GM23338 (cell line): ENCODE results near the gene EGFL8. TPM values are rescaled to one million over a fixed set of nuclear protein-coding genes. Genes with fewer than 3 reads are reported as not detected.

Source experiments
- ATAC-seq: fragments of 200-7000 bp; cut with Tn5 transposase; 3 replicates; pipeline ENCODE4 v1.9.1; 2020
- DNase-seq: peaks from one replicate; pipeline ENCODE4 v3.0.0-alpha.2; 2015; ENCODE audit warnings: low spot score
- H2AFZ ChIP-seq: fragments of 200-600 bp; sonication (generic); 2 replicates; pipeline ENCODE4 v1.8.0; 2016; ENCODE audit warnings: antibody characterized with exemption, mild to moderate bottlenecking, moderate library complexity
- H3F3A ChIP-seq: fragments of 200-600 bp; sonication (generic); replicated peaks from 2 replicates; pipeline ENCODE4 v1.8.0; 2017; ENCODE audit warnings: antibody characterized with exemption, mixed run types, low read depth
- H3K27ac ChIP-seq: fragments of 200-600 bp; sonication (generic); 2 replicates; pipeline ENCODE4 v1.6.1; 2016; ENCODE audit warnings: low read depth
- H3K27me3 ChIP-seq: fragments of 200-600 bp; sonication (generic); 2 replicates; pipeline ENCODE4 v1.8.0; 2016; ENCODE audit warnings: mild to moderate bottlenecking, mixed run types, moderate library complexity; ENCODE audit not compliant: insufficient read depth
- H3K36me3 ChIP-seq: fragments of 200-600 bp; sonication (generic); 2 replicates; pipeline ENCODE4 v1.8.0; 2016; ENCODE audit warnings: mild to moderate bottlenecking; ENCODE audit not compliant: insufficient read depth
- H3K4me1 ChIP-seq: fragments of 200-600 bp; sonication (generic); 2 replicates; pipeline ENCODE4 v1.8.0; 2016; ENCODE audit warnings: mild to moderate bottlenecking, moderate library complexity; ENCODE audit not compliant: insufficient read depth
- H3K4me2 ChIP-seq: fragments of 200-600 bp; sonication (generic); 2 replicates; pipeline ENCODE4 v1.7.1; 2017; ENCODE audit warnings: mixed run types
- H3K4me3 ChIP-seq: fragments of 200-600 bp; sonication (generic); 2 replicates; pipeline ENCODE4 v1.6.1; 2016; ENCODE audit warnings: mixed run types
- H3K79me2 ChIP-seq: fragments of 200-600 bp; sonication (generic); replicated peaks from 2 replicates; pipeline ENCODE4 v1.8.0; 2017; ENCODE audit warnings: mild to moderate bottlenecking; ENCODE audit not compliant: insufficient read depth
- H3K9me2 ChIP-seq: fragments of 200-600 bp; sonication (generic); 2 replicates; pipeline ENCODE4 v1.8.0; 2017; ENCODE audit not compliant: insufficient read depth
- H4K20me1 ChIP-seq: fragments of 200-600 bp; sonication (generic); replicated peaks from 2 replicates; pipeline ENCODE4 v1.8.0; 2017; ENCODE audit warnings: mild to moderate bottlenecking; ENCODE audit not compliant: insufficient read depth
- H3K27ac Mint-ChIP-seq: 2 replicates; pipeline ENCODE4 v1.8.0; 2020; ENCODE audit warnings: inconsistent platforms, mild to moderate bottlenecking, moderate library complexity, mixed read lengths
- H3K27me3 Mint-ChIP-seq: 3 replicates; pipeline ENCODE4 v1.8.0; 2022; ENCODE audit warnings: low read depth, mild to moderate bottlenecking, moderate library complexity, mixed read lengths, inconsistent platforms; ENCODE audit not compliant: insufficient read depth, poor library complexity
- H3K36me3 Mint-ChIP-seq: 3 replicates; pipeline ENCODE4 v1.8.0; 2021; ENCODE audit warnings: low read depth, mild to moderate bottlenecking, inconsistent platforms, moderate library complexity, mixed read lengths
- H3K4me1 Mint-ChIP-seq: 3 replicates; pipeline ENCODE4 v1.8.0; 2020; ENCODE audit warnings: mild to moderate bottlenecking, inconsistent platforms, mixed read lengths
- H3K4me3 Mint-ChIP-seq: 3 replicates; pipeline ENCODE4 v1.8.0; 2021; ENCODE audit warnings: moderate library complexity, mild to moderate bottlenecking, inconsistent platforms, mixed read lengths
- H3K9me3 Mint-ChIP-seq: 3 replicates; pipeline ENCODE4 v1.8.0; 2020; ENCODE audit warnings: moderate library complexity, mild to moderate bottlenecking, inconsistent platforms, mixed read lengths
- CTCF ChIP-seq, 2 experiments: fragments of 200-600 bp in 1 of 2; sonication (generic) in 1 of 2; conservative IDR thresholded peaks; 2 replicates each; pipeline versions ENCODE4 v1.5.1 to v1.6.1; 2016 to 2017; ENCODE audit warnings: antibody characterized with exemption in 2 of 2, low read depth in 2 of 2, mild to moderate bottlenecking in 2 of 2, moderate library complexity in 1 of 2
- ETS1 ChIP-seq: IDR thresholded peaks from 2 replicates; pipeline ENCODE4 v1.6.1; 2016; ENCODE audit warnings: antibody characterized with exemption
- EZH2 ChIP-seq: fragments of 200-600 bp; sonication (generic); IDR thresholded peaks from one replicate; pipeline ENCODE4 v1.8.0; 2017; ENCODE audit warnings: antibody characterized with exemption, mild to moderate bottlenecking, low read depth; ENCODE audit not compliant: unreplicated experiment
- EZH2phosphoT487 ChIP-seq: fragments of 200-600 bp; sonication (generic); IDR thresholded peaks from one replicate; pipeline ENCODE4 v1.8.1; 2018; ENCODE audit warnings: antibody characterized with exemption; ENCODE audit not compliant: unreplicated experiment
- JUNB ChIP-seq: IDR thresholded peaks from one replicate; pipeline ENCODE4 v1.6.1; 2016; ENCODE audit warnings: antibody characterized with exemption; ENCODE audit not compliant: unreplicated experiment
- ZNF331 ChIP-seq: fragments of 250-450 bp; sonication (Bioruptor Pico); IDR thresholded peaks from 2 replicates; pipeline ENCODE4 v1.5.0; 2020; ENCODE audit warnings: low read depth, mild to moderate bottlenecking, moderate library complexity
- polyA plus RNA-seq: library from polyadenylated mRNA; unstranded; fragments of >200 nt; fragmentation: Nextera tagmentation; extraction: Ambion mirVana; gene quantifications from 2 replicates; pipeline ENCODE4 v1.2.1, GENCODE V29; 2016
- total RNA-seq: library from RNA; depleted of rRNA; stranded (reverse); fragments of >200 nt; shearing (Covaris generic); gene quantifications from 2 replicates; pipeline ENCODE4 v1.2.3, GENCODE V29; 2014

Gene EGFL8
- total and polyA plus RNA-seq, 2 experiments from 2014 or later, result 6.1 to 7.4 TPM

- H3K27me3 ChIP-seq, result peaks cover 44% of the 10 kb centered on the region
- H3F3A ChIP-seq, result peaks cover 9% of the 10 kb centered on the region
- TF ChIP-seq CTCF (conservative IDR thresholded peaks at IDR 0.05; ENCODE audit: low read depth in 2 of 2) (peak; percentile 7 to 31; a peak in 2 of 4 replicates), JUNB (no peak), ZNF331 (CRISPR knock-in tag) (no peak), EZH2phosphoT487 (no peak)
- H2AFZ ChIP-seq, result peak overlapping the region; percentile 99
- H3K27ac ChIP-seq, result no peak overlapping the region
- peaks cover under 1% of the 10 kb centered on the region; the same call in 1 of the 3 replicates for H3K36me3 Mint-ChIP-seq
- peak overlapping the region; percentile 100 for H3K4me3 ChIP-seq
- peak; percentile 11 for ATAC-seq
- no peaks in the 10 kb centered on the region for H3K36me3 ChIP-seq
- DNase-seq, result peak; percentile 91
- H3K4me1 Mint-ChIP-seq, result peaks cover 63% of the 10 kb centered on the region
- H3K4me2 ChIP-seq, result peak overlapping the region; percentile 97
- H3K27ac Mint-ChIP-seq, result no peak overlapping the region
- peaks cover 41% of the 10 kb centered on the region for H3K4me1 ChIP-seq
- H3K4me3 Mint-ChIP-seq, result peak overlapping the region; percentile 94
- no peaks in the 10 kb centered on the region; the same call in 2 of the 3 replicates for H3K9me3 Mint-ChIP-seq
- H3K9me2 ChIP-seq, result no peaks in the 10 kb centered on the region; the same call in 1 of the 2 replicates
- peaks cover 47% of the 10 kb centered on the region for H3K27me3 Mint-ChIP-seq
- 0 out of 2 replicates have a peak, but pooled peaks cover 5% of the 10 kb centered on the region for H4K20me1 ChIP-seq
- H3K79me2 ChIP-seq, result no peaks in the 10 kb centered on the region
These were observed 14.2 kb upstream of the EGFL8 start for GRCh38 chr6:32149932-32150870.

- Histone ChIP-seq H2AFZ (0 out of 2 replicates have a peak overlapping the region, but pooled peaks have one; percentile 99), H3K4me1 (peaks cover 38% of the 10 kb centered on the region), H3K9me2 (no peaks in the 10 kb centered on the region; the same call in 1 of the 2 replicates), H3K36me3 (no peaks in the 10 kb centered on the region), H3K27ac (no peak overlapping the region), H3F3A (peaks cover 9% of the 10 kb centered on the region), H3K4me2 (peak overlapping the region; percentile 97), H3K79me2 (no peaks in the 10 kb centered on the region), H3K4me3 (peak overlapping the region; percentile 100), H3K27me3 (peaks cover 44% of the 10 kb centered on the region), H4K20me1 (0 out of 2 replicates have a peak, but pooled peaks cover 5% of the 10 kb centered on the region)
- Mint-ChIP-seq H3K4me1 (peaks cover 60% of the 10 kb centered on the region), H3K9me3 (no peaks in the 10 kb centered on the region; the same call in 2 of the 3 replicates), H3K27ac (no peak overlapping the region), H3K4me3 (peak overlapping the region; percentile 94), H3K27me3 (peaks cover 47% of the 10 kb centered on the region), H3K36me3 (peaks cover 10% of the 10 kb centered on the region; the same call in 1 of the 3 replicates)
- ATAC-seq (no peak), DNase-seq (peak; percentile 64)
- no peak for TF ChIP-seq ETS1
- peak; percentile 42 for TF ChIP-seq EZH2
These were observed 13.1 kb upstream of the EGFL8 start for GRCh38 chr6:32151181-32151862.
